Activated CD4-positive, alpha-beta T cell treated with anti-CD3 and anti-CD28 coated beads for 1 hour (primary cell): ENCODE data around the gene PSPH.

Experiments used
- DNase-seq: peaks from one replicate; pipeline ENCODE4 v3.0.0-alpha.2; 2020

The PSPH gene

DNA sequence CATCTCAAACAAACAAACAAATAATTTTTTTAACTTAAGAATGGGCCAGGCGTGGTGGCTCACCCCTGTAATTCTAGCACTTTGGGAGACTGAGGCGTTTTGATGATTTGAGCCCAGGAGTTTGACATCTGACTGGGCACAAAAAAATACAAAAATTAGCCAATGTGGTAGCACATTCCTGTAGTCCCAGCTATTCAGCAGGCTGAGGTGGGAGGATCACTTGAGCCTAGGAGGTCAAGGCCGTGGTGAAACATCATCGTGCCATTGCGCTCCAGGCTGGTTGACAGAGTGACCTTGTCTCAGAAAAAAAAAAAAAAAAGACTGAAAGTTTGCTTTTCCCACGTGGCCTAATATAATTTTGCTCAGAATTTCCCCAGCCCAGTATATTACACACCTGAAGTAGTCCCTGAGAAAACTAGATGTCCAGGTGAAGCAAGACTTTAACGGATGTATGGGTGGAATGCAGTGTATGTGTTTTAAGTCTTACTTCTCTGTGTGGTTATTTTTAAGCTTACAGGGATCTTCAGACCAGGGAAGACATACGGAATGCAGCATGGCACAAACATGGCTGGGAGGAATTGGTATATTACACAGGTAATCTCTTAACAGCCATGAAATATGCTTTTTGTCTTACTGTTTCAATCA lies 54.3 kb downstream of the PSPH start:
- DNase-seq, result no peak

DNA sequence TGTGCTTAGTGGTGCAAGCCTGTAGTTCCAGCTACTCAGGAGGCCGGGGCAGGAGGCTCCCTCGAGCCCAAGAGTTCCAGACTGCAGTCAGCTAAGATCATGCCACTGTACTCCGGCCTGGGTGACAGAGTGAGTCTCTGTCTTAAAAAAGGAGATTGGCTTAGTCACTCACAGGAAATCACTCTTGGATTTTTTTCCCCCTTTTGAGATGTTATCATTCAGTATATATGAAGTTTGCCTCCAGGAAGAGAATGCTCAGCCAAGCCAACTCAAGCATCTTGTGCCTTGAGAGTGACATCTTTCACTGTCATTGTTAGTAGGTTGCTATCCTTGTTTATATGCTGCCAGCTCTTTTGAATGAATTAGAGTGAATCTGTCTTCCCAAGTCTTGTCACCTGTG lies 58.9 kb downstream of the PSPH start:
- no peak for DNase-seq

DNA sequence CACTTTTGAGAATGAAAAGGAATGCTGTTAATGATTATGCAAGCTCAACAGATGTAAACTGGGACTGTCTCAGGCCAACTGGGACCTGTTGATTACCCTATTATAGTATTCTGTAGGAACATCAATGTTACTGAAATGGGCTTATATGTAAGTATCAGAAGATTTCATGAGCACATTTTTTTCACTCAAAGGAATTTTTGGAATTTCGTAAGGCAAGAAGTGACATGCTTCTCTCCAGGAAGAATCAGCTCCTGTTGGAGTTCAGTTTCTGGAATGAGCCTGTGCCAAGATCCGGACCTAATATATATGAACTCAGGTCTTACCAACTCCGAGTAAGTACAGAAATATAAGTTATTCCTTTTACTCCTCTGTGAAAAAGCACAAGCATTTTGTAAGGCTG lies 67.7 kb downstream of the PSPH start:
- DNase-seq, result no peak

DNA sequence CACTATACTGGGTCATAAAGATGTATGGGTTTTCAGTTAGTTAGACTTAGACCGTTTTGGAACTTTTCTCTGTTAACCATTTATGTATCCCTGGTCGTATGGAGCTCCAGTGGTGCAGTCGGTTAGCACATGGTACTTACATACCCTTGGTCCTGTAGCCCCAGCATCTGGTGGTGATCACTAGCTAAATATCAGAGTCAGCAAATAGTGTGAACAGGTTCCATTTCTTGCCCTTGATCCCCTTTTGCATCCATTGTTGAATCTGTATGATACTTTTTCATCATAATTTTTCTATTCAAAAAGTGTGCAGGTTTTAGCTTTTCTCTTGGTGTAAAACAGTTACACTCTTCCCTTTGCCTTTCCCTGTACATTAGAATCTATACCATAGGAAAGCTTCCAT lies 71.0 kb downstream of the PSPH start:
- no peak for DNase-seq

DNA sequence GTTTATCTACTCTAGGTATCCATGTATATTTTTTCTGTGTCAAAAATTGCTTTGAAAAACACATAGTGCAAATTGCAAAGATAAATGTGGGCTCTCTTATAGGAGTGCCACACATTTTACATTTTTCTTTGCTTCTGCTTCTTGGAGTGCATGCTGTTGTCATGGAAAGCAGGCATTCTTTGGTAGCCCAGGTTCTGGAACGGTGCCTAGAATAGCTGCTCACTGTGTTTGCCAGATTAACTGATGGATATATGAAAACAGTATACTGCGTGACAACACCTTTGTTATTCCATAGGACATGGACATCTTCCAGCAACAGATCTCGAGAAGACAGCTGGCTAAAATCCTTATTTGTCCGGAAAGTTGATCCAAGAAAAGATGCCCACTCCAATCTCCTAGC lies 73.4 kb downstream of the PSPH start:
- DNase-seq, result no peak

DNA sequence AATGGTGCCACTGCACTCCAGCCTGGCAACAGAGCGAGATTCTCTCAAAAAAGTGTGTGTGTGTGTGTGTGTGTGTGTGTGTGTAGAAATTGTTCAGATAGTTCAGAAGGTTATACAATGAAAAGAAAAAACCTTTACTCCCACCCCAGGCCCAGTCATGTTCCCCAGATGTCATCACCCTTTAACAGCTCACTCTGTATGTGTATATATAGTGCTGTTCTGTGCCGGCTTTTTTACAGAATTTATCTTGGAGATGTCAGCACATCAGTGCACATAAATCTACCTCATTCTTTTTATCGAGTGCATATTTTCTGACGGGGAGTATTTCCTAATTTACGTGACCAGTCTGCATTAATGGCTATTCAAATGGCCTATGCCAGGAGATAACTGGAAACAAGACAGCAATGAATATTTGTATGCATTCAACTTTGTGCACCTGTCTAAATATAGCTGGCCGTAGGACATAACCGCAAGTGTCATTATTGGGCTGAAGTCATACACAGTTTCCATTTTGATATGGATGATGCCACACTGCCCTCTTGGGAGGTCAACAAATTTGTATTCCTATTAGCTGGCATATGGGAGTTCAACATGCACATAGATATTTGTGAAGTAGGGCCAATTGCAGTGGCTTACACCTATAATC lies 75.1 kb downstream of the PSPH start:
- DNase-seq, result no peak

DNA sequence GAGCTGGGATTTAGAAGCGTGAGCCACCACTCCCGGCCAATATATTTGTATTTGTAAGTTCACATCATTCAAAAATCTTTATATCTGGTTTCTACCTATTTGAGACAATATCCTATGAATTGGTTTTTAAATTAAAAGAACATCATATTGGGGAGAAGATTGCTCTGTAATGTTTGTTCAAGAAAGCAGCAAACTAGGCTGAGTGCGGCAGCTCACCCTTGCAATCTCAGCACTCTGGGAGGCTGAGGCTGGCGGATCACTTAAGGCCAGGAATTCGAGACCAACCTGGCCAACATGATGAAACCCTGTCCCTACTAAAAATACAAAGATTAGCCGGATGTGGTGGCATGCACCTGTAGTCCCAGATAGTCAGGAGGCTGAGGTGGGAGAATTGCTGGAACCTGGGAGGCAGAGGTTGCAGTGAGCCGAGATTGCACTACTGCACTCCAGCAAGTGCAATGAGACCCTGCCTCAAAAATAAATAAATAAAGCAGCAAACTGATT lies 77.4 kb downstream of the PSPH start:
- DNase-seq, result no peak

DNA sequence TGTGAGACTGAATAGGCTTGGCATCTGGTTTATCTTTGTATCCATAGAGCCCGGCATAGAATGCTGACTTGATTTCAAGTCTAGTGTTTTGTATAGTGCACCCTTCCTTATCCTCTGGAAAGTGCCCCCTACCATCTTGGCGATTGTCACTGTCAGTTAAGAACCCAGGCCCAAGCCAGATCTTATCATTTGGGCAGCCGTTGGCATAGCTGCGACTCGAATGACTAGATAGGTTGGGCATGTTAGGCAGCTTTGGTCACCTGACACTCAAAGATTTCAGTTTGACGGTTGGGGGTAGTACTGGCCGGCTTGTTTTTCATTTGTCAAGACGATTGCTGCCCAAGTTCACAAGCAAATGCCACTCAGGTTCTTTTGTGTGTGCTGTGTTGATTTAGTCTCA lies 80.3 kb downstream of the PSPH start:
- no peak for DNase-seq

DNA sequence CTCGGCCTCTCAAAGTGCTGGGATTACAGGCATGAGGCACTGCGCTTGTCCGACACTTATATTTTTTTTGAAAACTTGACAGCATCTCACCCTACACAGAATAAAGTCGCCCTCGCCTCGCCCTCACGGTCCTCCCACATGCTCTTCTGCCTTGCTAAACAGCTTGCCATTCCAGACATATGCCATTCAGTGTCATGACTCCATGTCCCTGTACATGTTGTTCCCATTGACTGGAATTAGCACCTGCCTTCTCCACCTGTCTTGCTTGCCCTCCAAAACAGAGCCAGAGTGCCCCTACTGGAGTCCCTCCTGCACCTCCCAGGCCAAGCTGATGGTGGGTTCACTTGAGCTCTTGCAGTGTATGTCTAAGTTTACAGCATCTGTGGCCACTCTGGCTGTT lies 80.7 kb downstream of the PSPH start:
- DNase-seq, result no peak

DNA sequence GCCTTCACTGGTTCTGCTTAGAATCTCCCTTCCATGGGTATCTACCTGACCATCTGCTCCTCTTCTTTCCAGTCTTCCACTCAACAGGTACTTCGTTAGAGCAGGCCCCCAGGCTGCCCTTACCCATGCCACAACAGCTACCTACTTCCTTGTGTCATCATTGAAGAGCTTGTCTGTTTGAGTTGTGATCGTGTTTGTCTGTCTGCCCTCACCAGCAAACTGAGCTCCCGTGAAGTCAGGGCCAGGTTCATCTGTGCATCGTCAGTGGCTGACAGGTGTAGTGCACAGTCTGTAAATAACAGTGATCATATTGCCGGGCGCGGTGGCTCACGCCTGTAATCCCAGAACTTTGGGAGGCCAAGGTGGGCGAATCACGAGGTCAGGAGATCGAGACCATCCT lies 81.9 kb downstream of the PSPH start:
- DNase-seq, result no peak

DNA sequence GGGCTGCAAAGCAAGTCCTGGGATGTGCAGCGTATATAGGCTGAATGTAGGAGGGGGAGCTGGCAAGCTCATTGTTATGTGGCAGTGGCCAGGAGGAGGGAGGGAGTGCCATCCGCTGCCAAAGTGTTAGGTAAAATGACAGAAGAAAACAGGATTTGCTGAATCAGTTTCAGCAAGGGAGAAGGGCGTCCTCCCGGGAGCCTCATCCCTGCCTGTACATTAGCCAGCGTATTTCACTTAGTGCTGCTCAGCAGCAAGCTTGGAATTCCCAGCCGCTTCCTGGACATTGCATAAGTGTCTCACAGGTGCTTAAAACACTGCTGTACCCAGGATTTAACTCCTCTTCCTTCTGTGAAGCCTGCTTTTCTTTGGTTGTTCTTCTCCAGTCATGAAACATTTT lies 84.4 kb downstream of the PSPH start:
- no peak for DNase-seq

DNA sequence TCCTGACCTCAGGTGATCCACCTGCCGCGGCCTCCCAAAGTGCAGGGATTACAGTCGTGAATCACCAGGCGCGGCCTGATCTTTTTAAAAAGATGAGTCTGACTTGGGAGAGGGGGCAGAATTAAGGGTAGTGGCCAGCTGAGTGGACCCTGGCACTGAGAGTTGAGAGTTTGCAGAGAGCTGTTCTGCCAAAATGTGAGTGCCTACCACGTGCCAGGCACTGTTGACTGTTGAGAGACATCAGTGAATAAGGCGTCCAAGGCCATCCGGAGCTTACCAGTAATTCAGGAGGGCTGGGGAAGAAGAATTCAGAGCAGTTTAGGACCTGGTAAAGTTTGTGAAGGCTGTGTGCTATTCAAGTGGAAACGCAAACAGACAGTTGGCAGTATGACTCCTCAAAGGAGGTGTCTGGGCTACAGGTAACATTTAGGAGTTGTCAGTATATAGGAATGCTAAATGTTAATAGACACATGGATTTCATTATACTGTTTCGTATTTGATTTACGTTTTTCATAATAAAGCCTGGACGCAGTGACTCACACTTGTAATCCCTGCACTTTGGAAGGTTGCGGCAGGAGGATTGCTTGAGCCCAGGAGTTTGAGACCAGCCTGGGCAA lies 85.3 kb downstream of the PSPH start:
- no peak for DNase-seq

DNA sequence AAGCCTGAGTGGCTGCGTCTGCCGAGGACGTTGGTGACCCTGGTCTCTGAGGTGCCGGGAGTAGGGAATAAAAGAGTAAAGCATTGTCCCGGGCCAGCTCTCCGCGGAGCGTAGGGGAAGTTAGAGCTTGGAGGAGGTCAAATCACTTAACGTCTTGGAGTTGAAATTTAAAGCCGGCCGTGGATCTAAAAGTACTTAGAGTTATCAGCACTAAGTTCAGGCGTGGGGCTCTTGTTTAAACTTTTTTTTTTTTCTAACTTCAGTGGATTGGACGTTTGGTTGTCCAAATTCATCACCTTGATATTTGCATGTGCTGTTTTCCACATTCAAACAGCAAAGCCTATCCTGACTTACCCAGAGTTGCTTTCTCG lies 86.2 kb downstream of the PSPH start:
- no peak for DNase-seq

DNA sequence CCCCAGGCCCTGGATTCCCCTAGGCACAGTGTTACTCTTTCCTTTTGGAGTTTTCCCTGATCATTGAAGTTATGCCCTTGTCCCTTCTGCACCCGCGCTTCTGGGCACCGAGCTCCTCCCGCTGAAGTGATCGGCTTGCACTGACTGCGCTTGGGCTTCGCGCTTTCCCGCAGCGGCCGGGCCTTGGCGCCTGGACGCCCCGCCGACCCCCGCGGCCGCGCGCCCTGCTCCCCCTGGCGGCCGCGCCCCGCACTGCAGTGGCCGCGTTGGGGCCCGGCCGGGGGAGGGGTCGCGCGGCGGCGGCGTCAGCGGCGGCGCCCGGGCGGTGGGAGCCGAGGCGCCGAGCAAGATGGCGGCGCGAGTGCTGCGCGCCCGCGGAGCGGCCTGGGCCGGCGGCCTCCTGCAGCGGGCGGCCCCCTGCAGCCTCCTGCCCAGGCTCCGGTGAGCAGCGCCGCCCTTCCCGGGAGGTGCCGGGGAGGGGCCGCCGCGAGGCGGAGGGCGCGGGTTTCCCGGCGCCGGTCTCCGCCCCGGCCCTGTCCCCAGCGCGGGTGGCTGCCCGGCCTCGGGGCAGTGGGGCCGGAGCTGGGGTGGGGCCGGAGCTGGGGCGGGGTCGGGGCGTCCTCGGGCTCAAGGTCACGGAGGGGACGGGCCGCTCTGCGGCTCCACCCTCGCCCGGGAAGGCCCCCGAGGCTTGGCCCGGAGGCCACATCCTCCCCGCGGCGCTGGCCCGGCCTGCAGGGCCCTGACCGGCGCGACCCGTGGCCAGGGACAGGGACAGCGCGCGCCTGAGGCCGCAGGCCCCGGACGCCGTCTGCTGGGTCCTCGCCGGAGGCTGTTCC lies 86.8 kb downstream of the PSPH start, which contains the start of gene NIPSNAP2:
Gene NIPSNAP2, plus strand, starts transcription at position 325 of the 839 bp plus-strand sequence. Its CDS starts 25 bp downstream, at position 350.
- peak; percentile 37 for DNase-seq

DNA sequence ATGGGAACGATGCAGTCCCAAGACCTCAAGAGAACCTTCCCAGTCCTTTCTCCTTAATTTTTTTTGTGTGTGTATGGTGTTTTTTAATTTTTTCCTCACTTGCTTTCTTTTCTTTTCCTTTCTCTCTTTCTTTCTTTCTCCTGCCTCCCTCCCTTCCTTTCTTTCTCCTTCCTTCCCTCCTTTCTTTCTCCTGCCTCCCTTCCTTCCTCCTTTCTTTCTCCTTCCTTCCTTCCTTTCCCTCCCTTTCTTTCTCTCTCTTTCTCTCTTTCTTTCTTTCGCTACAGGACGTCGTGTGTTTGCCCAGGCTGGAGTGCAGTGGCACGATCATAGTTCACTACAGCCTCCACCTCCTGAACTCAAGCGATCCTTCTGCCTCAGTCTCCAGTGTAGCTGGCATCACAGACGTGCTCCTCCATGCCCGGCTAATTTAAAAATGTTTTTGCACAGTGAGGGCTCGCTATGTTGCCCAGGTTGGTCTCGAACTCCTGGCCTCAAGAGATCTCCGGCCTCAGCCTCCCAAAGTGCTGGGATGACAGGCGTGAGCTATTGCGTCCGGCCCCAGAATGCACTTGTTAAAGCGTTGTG lies 87.6 kb downstream of the PSPH start:
- no peak for DNase-seq

DNA sequence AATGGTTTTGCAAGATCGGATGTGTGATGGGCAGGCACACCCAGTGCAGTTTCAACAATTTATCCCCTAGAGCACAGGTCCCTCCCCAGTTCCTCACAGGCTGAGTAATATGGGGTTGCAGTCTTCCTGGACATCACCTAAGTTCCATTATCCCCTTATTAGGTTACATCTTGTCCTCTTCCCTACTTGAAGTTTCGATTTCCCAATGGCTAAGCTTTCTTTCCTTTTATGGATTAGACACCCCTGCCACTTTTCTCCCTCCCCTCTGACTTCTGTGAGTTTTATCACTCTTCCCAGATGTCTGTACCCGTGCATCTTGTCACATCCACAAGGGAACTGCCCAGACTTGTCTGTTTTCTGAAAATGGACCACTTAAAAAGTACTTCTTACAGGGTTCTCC lies 89.2 kb downstream of the PSPH start:
- DNase-seq, result no peak
